Pons (tissue), 1 donor: ENCODE results near the gene SLC25A10.

Experiments
- DNase-seq: peaks from one replicate; pipeline ENCODE4 v3.0.0-alpha.2; 2016; ENCODE audit warnings: low spot score

The SLC25A10 gene

DNA sequence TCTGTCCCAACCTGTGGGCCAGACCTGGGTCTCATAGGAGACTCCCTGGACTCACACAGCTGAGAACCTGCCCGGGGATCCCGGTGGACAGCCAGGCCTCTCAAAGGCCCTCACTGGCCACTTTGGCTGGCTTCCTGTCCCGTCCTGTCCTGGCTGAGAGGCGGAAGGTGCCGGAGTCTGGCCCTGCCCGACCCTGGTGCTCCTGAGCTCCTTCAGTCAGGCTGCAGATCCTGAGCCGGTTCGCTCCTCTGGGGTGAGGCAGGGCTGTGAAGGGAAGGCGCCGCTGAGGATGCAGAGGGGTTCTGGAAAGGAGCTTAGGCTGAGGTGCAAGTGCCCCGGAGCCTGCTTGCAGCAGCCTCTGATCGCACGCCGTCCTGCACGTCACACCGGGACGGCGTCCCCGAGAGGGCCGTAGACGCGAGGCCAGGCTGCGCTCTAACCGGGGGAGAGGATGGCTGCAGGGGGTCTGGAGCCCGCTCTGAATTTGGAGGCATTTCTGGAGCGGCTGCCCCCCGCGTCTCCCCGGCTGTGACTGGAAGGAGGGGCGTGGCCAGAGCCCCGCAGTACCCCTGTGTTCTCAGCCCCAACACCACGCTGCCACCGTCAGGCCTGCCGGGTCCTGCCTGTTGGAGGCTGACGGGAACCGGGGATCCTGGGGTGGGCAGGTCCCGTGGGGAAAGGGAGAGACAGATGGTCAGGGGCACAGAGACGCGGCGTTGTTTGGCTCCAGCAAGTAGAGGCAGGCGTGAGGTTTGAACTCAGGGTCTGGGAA, 24.1 kb upstream of the SLC25A10 start:
- no peak for DNase-seq

GRCh38 chr17:81688616-81689015, 23.5 kb upstream of the SLC25A10 start:
- no peak for DNase-seq

- DNase-seq, result no peak
Measured at GRCh38 chr17:81690066-81690465, 22.0 kb upstream of the SLC25A10 start.

- no peak for DNase-seq
Measured at GRCh38 chr17:81690549-81690948, 21.5 kb upstream of the SLC25A10 start.

DNA sequence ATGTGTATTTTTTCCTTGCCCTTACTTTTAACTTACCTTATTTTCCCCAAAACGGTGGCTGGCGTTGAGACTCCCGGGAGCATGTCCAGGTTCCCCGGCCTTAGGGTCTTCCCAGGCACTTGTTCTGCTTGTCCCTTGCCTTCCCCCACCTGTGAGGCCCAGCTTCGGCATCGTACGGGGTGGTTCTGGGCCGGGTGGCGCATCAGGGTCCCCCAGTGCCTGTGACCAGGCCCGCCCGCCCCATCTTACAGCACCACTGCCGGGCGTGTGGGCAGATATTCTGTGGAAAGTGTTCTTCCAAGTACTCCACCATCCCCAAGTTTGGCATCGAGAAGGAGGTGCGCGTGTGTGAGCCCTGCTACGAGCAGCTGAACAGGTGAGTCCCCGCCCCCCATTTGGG, 20.9 kb upstream of the SLC25A10 start:
- DNase-seq, result no peak

DNA sequence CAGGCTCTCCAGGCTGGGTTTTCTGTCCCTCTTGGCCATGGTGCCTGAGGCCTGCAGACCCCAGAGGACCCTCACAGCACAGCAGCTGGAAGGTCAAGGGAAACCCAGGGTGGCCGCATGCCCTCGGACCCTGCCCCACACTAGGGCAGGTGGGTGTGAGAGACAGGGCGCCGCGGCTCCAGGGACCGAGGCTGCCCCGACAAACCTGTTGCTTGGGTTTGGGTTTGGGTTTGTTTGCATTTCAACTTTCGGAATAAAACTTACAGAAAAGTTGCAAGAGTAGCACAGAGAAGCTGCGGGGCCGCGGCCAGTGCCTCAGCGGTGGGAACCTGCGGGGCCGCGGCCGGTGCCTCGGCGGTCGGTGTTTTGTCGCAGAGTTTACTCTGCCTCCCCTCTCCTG, 20.5 kb upstream of the SLC25A10 start:
- DNase-seq, result no peak

GRCh38 chr17:81693509-81694210, 18.4 kb upstream of the SLC25A10 start:
- no peak for DNase-seq

DNA sequence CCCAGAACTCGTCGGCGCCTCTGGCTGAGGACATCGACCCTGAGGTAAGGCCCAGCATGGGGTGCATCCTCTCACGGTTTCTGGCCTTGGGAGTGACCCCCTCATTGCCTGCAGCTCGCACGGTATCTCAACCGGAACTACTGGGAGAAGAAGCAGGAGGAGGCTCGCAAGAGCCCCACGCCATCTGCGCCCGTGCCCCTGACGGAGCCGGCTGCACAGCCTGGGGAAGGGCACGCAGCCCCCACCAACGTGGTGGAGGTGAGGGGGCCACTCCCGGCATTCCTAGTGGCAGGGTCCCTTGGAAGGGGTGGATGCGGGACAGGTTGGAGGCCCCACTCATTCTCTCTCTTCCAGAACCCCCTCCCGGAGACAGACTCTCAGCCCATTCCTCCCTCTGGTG, 17.3 kb upstream of the SLC25A10 start:
- no peak for DNase-seq

DNA sequence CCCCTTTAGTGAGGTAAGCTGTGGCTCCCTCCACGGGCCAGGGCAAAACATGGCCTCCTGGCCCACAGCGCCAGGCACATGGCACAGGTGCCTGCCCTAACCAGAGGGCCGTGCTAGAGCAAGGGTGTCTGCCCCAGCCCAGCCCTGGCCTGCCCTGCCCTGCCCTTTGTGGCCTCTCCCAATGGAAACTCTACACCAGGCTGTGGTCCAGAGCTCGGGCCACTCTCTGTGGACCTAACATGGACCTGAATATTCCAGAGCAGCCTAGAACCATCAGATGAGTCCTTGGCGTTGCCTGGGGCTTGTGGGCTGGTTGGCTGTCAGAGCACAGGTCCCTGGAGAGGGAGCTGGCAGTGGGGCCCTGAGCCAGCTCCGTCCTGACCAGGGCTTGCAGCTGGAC, 16.9 kb upstream of the SLC25A10 start:
- DNase-seq, result no peak

GRCh38 chr17:81695801-81696200, 16.3 kb upstream of the SLC25A10 start:
- no peak for DNase-seq

DNA sequence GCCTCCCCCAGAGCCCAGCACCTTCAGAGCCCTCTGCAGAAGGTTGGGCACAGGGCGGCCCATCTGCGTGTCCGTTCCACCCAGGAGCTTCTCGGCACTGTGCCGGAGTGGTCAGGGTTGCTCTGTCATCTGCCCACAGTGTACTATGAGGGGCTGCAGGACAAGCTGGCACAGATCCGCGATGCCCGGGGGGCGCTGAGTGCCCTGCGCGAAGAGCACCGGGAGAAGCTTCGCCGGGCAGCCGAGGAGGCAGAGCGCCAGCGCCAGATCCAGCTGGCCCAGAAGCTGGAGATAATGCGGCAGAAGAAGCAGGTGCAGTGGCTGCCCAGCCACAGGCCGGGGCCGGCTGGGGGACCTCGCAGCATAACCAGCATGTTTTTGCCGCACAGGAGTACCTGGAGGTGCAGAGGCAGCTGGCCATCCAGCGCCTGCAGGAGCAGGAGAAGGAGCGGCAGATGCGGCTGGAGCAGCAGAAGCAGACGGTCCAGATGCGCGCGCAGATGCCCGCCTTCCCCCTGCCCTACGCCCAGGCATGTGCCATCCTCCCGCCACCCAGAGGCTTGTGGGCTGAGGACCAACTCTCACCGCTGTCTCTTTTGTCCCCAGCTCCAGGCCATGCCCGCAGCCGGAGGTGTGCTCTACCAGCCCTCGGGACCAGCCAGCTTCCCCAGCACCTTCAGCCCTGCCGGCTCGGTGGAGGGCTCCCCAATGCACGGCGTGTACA, 15.7 kb upstream of the SLC25A10 start:
- DNase-seq, result no peak

- no peak for DNase-seq
Measured at GRCh38 chr17:81697261-81698044, 14.6 kb upstream of the SLC25A10 start.

DNA sequence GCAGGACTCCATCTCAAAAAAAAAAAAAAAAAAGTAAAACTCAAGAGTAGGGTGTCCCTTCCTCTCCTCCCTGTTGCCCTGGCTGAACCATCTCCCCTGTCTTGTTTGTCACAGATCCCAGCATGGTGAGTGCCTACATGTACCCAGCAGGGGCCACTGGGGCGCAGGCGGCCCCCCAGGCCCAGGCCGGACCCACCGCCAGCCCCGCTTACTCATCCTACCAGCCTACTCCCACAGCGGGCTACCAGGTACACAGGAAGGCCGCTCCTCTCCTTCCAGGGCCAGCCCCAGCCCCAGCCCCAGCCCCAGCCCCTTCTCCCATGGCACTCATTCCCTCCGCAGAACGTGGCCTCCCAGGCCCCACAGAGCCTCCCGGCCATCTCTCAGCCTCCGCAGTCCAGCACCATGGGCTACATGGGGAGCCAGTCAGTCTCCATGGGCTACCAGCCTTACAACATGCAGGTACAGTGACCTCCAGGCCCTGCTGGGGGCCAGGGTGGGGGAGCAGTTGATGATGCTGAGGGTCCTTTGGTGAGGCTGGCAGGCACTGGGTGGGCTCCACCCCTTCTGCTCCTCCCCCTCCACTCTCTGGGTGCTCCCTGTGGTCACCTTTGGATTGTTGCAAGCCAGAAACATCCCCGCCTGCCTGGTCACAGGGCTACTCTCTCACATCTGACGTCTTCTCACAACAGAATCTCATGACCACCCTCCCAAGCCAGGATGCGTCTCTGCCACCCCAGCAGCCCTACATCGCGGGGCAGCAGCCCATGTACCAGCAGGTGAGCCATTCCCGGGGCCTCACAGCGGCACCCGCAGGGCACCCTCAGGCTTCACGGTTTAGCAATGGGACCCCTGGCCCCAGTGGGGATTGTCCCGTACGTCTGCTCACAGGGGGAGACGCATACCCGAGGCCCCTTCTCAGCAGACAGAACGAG, 11.5 kb upstream of the SLC25A10 start:
- no peak for DNase-seq

GRCh38 chr17:81701288-81702071, 10.6 kb upstream of the SLC25A10 start:
- DNase-seq, result no peak

DNA sequence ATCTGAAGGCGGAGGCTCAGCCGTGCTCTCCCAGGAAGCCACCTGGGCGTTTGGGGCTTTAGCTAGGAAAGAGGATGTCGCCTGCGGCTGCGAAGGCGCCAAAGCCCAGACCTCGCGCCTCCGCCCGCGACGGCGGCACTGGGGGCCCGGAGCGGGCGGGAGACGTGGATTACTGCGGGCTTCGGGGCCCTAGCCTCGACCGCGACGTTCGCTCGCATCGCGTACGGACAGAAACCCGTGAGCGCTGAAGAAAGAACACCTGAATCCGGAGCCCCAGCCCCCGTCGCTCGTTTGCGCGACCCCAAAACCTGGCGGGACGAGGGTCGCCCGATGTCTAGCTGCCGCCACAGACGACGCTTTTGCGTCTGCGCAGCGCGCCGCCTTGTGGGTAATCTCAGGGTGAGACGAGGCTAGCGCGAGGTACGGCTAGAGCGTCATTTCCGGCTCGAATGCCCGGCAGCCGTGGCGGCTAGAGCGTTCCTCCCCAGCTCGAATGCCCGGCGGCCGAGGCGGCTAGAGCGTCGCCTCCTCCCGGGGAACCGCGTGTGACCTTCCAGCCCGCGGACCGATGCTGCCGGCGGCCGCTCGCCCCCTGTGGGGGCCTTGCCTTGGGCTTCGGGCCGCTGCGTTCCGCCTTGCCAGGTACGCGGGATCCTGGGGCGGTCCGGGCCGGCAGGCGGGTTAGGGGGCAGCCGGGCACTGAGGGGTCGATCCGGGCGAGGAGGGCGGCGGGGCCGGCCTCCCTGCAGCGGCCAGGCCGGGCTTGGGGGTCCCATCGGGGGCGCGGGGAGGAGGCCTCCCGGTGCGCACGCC, 8.9 kb upstream of the SLC25A10 start, which contains the start of gene MRPL12:
MRPL12 (plus strand) TSS at position 434 of the 813 bp plus-strand sequence; CDS start at position 569, 135 bp downstream.
- DNase-seq, result peak; percentile 93

- no peak for DNase-seq
Measured at GRCh38 chr17:81703747-81704654, 8.1 kb upstream of the SLC25A10 start.

DNA sequence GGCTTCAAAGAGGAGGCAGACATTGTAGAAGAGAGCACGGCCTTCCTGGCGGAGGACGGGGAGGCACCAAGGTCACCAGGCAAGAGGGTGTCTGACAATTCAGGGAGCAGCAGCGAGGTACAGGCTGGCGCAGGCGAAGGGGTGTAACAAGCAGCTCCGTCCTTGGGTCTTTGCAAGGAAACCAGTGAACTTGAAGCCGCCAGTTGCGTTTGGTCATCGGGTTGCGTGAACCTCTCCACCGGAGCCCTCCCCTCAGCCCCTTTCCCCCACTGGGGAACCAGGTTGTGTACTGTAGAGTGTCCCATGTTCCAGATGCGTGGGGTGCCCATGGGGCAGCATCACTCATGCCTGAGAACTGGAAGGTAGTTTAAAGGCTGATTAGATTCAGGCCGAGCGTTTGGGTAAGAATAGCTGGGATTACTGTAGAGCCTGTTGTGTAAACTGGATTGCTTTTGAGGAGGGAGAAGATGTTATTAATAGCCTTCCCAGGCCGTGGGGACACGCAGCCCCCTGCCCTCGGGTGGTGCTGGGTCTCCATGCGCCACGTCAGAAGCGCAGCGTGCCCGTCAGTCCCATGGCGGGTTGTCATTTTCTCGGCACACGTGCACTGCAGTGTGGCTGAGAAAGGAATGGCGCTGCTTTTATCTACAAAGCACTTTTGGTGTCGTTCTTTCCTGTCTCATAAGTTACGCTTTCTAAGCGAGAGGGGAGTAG, 6.4 kb upstream of the SLC25A10 start:
- no peak for DNase-seq
